NCI-H1417 (cell line): ENCODE data around the gene ATP2B2.

ENCODE experiments used
- DNase-seq, 3 experiments: peaks; one replicate each; lab custom pipeline; 2025; lab: John Stamatoyannopoulos, UW

Gene ATP2B2

DNA sequence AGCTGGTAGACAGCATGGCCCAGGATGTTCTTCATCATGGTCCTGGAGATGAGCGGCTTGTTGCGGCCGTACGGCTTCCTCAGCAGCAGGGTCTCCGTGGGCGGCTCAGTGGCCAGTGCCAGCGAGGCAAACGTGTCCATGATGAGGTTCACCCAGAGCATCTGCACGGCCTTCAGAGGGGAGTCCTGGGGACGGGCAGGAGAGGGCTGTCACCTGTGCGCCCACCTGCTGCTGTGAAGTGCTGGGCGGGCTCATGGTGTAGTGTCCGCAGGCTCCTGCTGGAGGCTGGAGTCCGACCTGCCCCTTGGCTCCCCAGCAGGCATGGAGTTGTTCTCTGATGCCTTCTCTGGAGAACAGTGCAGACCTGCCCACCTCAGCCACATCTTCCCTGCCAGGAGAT, 162.6 kb downstream of the ATP2B2 start:
- no peak for DNase-seq

DNA sequence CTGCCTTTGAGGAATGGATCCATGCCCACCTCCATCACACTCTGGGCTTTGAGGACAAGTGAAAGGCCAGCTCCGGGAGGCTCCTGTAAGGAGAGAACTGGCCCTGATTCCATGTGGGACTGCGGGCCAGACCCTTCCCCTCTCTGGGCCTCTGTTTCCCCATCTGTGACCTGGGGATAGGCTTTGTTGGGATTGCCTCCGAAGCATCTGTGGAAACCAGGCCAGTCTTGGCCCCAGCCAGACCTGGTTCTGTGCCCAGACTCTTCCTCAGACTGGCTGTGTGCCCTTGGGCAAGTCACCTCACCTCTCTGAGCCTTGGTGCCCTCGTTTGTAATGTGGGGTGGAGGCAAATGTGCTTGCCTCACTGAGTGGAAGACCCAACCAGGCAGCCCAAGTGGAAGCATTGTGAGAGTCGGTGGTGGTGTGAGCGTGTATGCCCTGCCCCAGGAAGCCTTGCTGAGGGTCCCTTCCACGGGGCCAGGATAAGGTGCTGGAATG, 163.4 kb downstream of the ATP2B2 start:
- DNase-seq, result no peak

DNA sequence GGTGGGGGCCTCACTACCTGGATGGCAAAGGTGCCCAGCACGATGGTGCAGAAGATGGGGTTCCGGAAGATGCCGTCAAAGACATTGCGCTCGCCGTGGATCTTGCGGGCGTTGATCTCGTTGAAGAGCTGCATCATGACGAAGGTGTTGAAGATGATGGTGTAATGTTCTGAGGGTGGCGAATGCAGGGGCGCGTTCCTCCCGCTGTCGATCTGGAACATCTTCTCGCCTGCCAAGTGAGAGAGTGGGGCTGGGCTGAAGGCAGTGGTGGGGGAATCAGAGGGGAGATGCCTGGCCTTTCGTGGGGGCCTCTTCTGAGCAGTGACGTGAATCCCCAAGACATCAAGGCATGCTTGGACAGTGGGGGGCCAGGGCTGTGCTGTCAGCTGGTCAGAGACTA, 164.9 kb downstream of the ATP2B2 start:
- no peak for DNase-seq

DNA sequence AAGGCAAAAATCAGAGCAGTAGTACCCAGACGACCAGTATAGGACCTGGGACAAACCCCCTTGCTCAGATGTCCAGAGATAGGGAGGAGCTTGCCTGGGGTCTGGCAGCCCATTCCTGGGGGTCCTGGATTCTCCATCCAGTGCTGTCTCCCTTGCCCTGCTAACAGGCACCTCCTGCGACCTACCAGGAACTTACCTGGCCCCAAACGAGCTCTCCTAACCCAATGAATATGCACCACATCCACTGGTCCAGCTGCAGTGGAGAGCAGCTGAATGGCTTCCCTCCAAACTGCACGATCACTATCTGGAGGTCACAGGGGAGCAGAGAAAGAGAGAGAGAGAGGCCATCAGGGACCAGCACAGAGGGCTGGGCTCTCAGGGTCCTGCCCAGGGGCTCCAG, 165.3 kb downstream of the ATP2B2 start:
- no peak for DNase-seq

DNA sequence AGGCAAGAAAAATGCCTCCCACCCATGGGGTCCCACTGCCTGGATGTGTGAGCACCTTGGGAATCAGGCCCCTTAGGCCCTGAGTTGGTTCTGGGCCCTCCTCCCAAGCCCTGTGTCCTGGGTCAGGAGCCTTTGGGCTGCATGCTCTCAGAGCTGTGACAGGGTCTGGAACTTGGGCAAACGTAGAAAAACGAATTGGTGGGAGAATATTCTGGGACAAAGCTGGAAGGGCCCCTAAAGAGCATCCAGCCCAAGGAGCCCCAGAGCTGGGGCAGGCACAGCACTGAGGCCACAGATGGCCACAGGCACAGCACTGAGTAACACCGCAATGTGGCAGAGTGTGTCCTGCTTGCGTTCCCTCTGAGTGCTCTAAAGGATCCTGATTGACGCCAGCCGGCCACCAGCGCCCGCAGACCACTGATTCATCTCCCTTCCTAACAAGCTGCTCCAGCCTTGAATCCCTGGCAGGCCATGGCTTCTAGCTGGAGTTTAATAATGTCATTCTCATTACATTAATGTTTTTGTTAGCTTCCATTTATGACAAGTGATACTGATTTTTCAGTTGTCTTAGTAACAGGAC, 165.9 kb downstream of the ATP2B2 start:
- no peak for DNase-seq

DNA sequence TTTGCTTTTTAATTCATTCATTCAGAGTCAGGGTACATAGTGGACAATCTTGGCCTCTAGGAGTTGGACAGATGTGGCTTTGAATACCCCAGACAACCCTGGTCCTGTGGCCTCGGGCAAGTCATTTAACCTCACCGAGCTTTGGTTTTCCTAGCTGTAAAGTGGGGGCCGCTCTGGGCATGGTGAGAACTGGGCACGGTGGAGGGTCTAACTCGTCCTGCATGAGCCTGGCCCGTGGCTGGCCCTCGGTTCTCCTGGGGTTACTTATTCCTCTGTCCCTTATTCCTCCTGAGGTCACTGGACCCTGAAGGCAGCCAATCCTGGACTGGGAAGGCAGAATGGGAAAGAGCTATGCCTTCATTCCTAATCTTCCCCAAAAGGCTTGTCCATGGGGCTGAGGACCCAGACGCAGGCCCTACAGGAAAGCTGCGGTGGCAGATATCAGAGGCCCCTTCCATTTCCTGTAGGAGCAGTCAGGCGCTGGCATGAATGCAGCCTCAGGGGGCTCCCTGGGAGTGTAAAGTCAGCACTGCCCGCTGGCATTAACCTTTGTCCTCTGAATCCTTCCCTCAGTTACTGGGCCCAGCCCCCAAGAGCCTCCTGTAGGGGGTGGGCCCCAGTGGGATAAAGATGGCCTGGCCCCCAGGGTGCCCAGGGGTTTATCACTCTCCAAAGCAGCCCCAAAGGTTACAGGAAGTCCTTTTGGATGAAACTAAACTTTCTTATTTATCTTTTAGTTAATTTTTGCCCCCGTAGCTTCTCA, 166.6 kb downstream of the ATP2B2 start:
- DNase-seq, result no peak

DNA sequence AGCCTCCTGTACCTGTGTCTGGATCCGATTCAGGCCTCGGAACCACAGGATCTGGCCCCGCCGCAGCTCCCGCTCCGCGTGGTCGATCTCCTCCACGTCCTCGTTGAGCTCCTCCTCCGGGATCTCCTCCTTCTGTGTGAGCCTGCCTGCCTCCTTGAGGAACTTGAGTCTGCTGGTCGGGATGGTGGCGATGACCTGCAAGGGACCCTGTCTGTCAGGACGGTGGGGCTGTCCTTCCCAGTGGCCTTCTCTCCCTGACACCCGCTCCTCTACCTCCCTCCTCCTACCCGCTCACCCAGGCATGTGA, 167.3 kb downstream of the ATP2B2 start:
- DNase-seq, result no peak

DNA sequence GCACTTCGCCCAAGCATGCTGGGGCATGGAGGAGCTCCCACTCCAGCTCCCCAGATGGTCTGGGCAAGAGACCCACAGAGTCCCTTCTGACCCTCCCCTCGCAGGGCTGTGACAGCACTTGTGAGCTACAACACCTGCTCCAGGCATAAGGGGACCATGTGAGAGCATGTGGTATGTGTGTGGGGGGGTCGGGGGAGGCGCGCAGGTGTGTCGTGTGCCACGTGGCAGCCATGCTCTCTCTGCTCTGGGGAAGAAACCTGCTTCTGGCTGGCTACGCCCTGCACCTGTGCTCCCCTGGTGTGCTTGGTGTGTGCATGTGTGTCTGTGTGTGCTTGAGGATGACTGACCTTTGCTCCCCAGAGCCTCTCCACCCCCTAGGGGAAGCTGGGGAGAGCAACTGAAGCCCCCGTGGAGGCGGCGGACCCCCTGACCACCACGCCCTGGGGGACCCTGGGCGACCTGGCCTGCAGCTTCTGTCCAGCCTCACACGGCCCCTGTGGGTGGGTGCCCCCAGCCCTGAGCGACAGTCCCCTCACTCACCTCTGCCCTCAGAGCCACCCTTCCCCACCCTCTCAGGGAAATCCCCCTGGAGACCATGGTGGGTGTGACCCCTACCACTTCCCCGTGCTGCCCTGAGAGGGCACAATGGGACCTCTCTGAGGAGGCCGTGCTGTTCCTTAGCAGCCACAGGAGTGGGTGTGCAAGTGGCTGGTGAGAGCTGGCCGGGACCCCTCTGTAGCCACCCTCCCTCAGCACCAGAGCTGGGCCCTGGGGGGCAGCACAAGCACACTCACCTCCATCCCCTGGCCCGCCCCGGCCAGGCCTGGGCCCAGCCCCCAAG, 167.8 kb downstream of the ATP2B2 start:
- peak; percentile 5 to 66 (median 46) for DNase-seq

DNA sequence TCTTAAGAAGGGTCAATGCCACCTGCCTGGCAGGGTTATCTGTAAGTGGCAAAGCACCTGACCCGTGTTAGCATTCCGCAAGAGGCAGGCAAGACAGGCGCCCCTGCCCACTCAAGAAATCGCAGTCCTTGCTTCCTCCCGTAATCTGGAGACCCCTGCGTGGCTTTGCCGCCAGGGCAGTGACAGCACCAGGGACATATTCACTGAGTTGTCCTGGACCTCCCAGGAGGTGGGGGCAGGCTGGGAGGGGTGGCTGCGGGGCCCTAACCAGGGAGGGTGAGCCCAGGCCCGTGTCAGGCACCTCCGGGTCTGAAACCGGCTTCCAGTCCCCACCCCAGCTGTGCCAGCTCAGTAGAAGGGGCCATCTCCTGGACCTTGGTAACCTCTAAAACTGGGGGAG, 168.6 kb downstream of the ATP2B2 start:
- no peak for DNase-seq

DNA sequence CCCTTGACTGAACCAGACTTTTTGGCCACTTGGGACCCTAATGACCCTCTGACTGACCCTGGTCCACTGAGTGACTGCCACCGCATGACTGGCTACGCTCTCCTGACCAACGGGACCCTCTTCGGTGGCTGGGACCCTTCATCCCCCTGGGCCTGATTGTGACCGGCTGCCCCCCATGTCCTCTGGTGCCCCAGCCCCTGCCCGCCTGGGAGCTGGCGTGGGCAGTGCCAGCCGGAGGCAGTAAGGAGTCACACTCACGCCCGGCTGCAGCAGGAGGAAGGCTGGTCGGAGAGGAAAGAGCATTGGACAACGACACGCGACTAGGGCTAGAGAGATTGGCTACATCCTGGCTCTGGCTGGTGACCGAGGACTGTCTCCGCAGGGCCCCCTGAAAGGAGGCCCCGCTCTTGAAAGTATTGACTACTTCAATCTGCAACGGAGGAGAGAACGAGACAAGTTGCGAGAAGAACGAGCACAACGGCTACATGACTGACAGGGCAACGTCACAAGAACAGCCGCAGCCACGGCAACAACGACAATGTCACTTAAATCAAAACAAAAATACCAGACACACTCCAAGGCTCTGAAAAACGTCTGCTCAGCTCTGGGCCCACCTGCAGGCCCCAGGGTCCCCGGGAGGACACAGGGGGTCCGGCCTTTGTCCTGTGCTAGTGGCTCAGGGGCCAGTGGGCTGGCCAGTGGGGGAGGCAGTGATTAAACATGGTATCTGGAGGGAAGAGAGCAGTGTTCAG, 169.3 kb downstream of the ATP2B2 start:
- no peak for DNase-seq

DNA sequence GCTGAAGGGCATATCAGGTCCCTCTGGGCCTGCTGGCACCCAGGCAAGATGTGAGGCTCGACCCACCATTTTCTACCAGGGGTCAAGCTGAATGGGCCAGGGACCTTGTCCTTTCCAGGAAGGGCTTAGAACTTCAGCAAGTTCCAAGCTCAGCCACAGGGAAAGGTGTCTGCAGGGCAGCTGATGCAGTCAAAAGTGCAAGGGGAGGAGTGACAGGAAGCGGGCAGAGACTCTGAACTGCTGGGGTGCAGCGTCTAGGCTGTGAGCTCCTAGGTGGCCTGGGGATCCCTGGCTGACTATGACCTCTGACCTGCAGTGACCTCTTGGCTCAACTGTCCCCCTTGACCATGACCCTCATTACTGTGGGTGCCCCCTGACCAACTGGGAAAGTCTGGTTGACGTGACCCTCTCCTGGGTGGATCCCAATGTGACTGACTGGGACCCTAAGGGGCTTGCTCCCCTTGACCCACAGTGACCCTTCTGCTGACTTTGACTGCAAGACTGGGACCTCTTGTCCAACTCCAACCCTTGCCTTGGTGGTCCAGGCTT, 170.1 kb downstream of the ATP2B2 start:
- no peak for DNase-seq

DNA sequence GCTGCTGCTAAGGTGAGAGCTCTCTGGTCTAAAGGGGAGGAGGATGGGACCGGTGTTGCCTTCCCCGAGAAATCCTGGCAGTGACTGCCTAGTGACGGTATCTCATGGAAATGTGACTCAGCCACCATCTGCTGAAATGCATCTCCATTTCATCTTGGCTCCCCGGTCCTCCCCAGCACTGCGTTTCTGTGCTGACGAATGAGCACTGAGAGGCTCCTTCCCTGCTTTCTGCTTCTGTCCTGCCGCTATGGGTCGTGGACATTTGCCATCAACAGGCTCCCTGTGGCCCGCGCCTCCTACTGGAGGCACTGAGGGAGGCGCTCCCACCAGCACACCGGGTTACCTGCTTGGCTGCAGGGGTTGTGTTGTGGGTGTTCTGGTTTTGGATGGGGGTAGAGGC, 170.9 kb downstream of the ATP2B2 start:
- no peak for DNase-seq

DNA sequence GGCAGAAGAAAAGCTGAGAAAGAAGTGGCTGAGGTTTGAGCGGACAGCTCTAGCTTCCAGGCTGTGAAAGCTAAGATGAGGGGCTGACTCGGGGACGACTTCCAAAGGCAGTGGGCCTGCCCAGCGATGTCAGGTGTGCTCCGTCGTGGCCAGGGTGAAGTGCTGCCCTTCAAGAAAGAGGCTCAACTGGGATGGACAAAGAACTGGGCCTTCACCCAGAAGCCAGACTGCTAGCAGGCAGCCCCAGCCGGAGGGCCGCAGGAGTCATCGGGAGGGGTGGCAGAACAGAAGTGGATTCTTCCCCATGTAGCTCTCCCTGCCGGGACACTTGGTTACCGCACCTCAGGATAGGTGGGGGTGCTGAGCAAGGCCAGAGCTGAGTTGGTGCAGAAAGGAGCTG, 171.3 kb downstream of the ATP2B2 start:
- no peak for DNase-seq

DNA sequence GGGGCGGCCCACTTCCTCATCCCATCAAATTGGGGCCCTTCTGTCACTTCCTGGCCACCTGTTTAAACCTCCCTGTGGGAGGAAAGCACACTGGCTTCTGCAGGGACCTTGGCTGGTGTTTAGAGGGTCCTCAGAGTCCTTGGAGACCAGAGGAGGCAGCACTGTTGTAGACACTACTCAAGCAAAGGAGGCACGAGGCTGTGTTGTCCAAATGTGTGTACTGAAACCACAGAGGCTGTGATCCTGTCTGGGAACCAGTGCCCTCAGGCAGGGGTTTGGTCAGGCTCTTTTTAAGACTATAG, 172.1 kb downstream of the ATP2B2 start:
- no peak for DNase-seq

DNA sequence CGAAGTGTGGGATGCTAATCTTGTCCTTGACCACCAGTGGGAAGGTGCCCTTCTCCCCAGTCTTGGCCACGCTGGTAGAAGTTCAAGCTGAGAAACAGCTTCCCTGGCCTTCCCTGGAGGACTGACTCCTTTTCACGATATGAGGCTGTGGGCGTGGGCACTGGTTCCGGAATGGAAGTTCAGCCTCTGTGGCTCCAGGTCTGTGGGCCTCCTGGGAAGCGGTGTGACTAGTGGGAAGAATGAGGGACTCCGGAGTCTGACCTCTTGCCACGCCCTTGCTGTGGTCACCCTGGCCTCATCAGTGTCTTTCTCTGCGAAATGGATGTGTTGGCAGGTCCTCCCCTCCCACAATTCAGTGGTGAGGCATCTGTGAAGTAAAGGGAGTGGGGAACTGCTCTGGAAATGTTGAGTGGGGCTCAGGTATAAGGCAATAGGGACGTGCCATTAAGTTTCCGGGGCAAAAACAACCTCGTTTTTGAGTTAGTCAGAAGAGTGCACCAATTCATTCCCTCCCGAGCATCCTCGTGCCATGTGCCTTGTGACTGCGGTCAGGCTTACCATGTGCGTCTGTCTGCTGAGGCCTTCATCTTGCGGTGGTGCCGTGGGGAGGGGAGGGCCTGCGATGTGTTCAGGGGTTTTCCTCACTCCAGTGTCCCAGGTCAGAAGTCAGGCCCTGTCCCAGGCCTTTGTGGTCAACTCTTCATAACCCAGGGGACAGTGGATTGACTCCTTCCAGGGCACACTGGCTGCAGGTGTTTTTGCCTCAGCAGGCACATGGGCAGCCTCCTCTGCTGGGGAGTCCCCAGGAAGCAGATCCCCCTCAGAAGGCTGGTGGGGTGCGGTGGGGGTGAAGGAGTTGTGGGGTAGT, 172.7 kb downstream of the ATP2B2 start:
- no peak for DNase-seq

DNA sequence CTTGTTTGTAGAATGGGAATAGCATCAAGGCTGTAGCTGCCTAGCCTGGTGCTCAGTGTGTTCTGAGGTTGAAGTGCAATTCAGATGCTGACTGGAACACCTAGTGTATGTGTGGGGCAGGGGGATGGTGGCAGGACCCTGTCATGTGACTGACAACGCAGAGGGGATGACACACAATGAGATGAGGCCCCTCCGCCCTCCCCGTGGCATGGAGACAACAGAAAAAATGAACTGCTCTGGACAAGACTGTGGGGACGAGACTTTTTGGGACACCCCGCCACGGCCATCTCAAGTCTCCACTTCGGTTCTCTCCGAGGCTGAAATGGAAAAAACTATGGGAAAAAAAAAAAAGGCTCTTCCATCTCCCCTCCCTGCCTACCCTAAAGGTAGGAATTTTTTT, 174.1 kb downstream of the ATP2B2 start:
- DNase-seq, result no peak

DNA sequence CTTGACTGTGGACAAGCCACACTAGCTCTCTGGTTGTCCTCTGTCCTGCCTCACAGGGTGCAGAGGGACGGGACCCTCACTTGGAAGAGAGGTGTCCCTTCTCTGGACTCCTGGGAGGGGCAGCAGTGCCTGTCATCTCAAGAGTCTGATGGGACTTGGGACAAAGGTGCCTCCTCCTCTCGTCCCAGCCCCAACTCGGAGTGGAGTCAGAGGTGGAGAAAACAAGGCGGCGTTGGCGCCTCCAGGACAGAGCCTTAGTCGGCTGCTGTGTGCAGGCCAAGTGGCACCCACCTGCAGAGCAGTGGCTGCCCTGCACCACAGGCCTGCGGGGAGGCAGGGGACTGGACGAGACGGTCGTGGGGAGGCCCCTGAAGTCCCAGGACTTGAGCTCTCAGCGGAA, 175.1 kb downstream of the ATP2B2 start:
- no peak for DNase-seq

DNA sequence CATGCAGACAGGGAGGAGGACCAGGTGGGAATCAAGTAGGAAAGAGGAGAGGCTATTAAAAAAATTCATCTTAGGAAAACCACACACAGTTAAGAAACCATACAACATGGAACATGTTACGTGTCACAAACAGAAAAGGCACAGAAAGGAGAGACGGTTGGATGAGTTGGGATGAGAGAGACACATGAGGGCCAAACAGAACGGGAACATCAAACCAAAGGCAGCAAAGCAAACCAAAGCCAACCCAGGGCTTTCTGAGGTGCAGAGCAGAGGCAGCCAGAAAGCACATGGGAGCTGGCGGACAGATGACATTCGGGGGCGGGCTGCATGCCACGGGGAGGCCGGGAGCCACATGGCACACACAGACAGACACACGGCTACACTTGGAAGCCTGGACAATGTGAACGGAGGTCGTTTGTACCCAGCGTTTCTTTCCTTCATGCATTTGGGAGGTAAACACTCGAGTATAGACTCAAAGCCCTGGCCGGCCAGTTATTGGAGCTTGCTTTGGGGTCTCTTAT, 175.8 kb downstream of the ATP2B2 start:
- no peak for DNase-seq

DNA sequence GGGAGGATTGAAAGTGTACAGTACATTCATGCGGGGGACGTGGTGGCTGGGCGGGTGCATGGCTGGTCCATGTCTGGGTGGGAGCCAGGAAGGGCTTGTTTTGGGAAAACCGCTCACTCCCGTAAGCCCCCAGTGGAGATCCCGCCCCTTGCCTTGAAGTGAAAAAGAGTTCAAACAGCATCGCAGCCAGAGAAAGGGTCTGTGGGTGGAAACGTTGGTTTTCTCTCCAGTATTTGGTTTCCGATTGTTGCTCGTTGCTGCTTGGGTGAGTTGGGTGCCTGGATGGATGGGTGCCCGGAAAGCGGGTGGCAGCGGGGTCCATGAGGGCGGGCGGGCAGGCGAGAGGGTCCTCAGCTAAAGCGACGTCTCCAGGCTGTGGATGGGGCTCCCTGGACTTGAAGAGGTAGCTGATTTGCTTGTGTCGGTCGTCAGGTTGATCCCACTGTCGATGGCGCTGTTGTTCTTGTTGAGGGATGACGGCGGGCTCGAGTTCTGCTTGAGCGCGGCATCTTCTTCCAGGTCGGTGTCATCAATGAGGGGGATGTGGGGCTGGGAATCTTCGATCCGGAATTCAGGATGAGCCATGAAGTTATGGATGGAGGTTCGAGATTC, 176.8 kb downstream of the ATP2B2 start:
- DNase-seq, result no peak

DNA sequence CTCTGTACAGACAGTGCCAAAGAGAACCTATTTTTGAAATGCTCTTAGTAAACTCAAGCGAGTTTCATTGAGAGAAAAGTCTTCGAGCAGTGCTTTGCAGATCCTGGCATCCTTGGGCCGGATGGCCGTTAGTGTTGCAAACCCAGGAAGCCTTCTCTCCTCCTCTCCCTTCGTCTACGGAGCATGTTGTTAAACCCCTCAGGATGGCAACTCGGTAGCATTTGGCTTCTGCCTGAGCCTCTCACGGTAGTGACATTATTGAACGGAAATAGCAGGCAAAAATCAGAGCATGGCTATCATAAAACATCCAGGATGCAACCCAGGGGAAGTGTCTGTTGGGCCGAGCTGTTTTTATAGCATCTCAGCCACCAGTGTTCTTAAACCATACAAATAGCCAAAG, 177.8 kb downstream of the ATP2B2 start:
- DNase-seq, result no peak

DNA sequence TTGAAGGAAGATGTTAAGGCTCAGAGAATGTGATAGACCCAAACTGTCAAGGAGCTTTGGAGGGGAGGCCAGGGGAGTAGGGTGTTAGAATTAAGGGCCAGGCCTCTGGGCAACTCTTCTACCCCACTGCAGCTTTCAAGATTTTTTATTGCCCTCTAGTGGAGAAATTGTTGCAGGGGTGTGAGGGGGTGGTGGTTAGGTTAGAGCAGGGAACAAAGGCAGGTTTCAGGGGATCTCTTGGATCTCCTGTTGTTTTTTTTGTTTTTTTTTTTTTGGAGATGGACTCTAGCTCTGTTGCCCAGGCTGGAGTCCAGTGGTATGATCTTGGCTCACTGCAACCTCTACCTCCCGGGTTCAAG, 183.1 kb downstream of the ATP2B2 start:
- no peak for DNase-seq
